Myocyte (in vitro differentiated cells): ENCODE data around the gene GTF2E1. TPM values are rescaled to one million over a fixed set of nuclear protein-coding genes. Genes with fewer than 3 reads are reported as not detected.
"Not testable (repeated sequence)": the region's sequence is repeated elsewhere in the genome, so short reads cannot be mapped to it uniquely, and the experiment has no call there.

Experiments used
- DNase-seq: peaks from one replicate; pipeline ENCODE4 v3.0.0-alpha.2; 2012; ENCODE audit warnings: low read depth
- polyA plus RNA-seq: library from polyadenylated mRNA; unstranded; fragments of >200 nt; gene quantifications from one replicate; pipeline ENCODE4 v1.2.1, GENCODE V29; 2012; ENCODE audit warnings: missing spikeins
- total RNA-seq: library from RNA; depleted of rRNA; stranded (reverse); fragments of >200 nt; gene quantifications from 2 replicates; pipeline ENCODE4 v1.2.3, GENCODE V29; 2014

Gene GTF2E1
- 21.5 and 21.9 TPM in 2 replicates for total RNA-seq
- 8.9 TPM for polyA plus RNA-seq

GRCh38 chr3:120742198-120742848, at the start of gene GTF2E1, which contains the start of gene RABL3:
Gene GTF2E1 (plus strand): TSS chr3:120742744. CDS start chr3:120750553, 7,809 bp downstream.
Gene RABL3 (minus strand): TSS chr3:120742516. CDS start chr3:120742507, 9 bp downstream.
- DNase-seq = peak; percentile 100

DNA sequence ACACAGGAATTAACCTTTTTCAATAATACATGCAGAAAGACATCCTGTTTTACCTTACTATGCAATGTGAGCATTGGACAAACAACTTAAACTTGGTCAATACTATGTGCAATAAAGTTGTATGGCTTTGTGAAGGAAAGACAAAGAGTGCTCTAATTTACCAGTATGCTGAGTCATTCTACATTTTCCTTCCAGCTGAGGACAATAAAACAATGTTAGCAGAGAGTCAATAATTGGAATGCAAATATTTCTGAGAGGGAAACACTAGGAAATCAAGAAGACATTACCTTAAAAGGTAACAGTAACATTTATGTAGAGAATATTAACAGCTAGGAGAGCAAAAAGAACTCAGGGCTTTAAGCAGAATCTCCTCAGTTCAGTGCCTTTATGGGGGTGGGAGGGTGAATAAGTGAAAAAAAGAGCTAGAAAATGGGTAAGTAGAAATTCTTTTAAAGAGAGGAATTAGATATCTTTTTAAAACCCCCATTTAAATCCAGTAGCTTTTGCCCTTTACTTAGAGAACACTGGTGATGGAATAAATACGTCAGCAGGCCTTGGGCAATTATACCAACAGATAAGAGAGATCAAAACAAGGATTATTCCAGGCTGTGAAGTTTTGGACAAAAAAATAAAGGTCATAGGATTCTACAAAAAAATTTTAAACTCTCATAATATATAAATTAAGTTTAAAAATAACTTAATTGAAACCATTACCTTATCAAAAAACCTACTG, 48.9 kb upstream of the GTF2E1 start:
- peak; percentile 26 for DNase-seq

DNA sequence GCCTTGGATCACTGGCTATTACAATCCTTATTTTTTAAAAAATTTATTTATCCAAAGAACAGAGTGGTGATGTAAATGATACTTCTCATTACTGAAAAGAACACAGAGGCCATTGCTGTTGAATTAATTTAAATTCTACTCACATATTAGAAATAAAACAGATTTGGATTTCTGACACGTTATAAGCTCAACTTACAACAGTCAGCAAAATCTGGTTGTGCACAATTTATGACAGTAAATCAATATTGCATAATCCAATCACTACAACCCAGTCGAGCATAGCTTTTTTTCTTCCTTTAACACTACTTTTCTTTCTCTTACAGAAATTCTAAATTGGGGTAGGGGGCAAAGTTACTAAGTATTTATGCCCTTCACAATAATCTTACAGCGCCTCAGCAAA, 43.2 kb upstream of the GTF2E1 start:
- DNase-seq = no peak

DNA sequence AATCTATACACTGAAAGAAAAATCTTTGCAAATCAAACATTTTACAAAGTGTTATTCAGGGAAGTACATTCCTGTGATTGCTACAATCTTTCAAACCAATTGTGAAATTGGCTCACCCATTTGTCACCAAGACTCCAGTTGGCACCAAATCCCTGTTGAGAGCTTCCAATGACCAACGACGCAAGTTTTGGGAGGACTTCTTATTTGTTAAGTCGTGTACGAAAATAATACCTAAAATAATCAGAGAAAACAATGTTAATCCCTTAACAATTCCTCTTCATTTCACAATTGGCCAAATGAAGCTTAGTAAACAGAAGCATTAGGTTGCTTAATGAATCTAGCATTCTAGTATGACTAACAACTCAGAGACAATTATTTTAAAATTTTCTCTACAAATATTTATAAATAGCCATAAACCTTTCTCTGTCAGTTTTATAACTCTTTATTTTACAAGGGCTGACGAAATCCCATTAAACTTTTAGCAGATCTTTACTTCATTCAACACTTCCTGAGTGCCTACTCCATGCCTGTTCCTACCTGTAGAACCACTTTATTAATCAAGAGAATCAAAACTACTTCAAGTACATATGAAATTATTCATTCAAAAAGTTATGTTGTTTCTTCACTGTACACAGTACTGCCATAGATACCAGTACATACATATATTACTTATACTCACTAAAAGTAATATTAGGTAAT, 36.5 kb upstream of the GTF2E1 start:
- no peak for DNase-seq

DNA sequence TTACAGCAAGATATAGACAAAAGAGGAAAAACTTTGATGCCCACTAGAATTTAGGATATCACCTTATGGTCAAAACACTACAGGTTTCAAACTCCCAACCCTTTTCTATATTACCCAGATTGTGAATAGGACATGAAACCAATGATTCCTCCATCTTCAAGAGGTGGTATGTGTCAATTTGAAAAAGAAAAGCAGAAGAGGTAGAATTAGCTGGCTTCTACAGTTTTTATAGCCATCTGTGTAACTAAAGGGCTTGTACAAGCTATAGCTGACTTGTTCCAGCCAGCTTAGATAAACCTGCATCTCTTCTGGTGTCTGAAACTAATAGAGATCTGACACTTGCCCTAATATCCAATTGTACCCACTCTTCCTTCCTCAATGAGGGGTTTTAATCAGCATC, 35.6 kb upstream of the GTF2E1 start:
- DNase-seq = no peak

- DNase-seq = no peak
Measured at GRCh38 chr3:120708408-120708807, 34.1 kb upstream of the GTF2E1 start.

DNA sequence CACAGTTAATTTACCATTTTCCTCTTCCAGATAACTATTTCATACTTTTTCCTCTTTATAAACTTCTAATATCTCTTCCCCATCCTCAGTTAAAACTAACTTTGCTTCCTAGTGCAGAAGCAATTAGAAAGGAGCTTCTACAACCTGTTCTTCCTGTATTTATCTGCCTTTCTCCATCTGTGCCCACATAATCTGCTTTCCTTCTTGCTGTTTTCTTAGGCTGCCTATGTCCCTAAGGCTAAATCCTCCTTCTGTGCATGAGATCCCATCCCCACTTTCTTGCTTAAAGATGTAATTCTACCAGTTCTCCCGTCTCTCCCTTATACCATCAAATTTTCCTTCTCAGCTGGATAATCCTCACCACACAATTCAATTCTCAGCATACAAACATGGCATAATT, 32.2 kb upstream of the GTF2E1 start:
- DNase-seq = no peak

GRCh38 chr3:120713262-120713661, 29.3 kb upstream of the GTF2E1 start:
- no peak for DNase-seq

- DNase-seq = not testable (repeated sequence)
Measured at GRCh38 chr3:120719167-120719834, 23.2 kb upstream of the GTF2E1 start.

DNA sequence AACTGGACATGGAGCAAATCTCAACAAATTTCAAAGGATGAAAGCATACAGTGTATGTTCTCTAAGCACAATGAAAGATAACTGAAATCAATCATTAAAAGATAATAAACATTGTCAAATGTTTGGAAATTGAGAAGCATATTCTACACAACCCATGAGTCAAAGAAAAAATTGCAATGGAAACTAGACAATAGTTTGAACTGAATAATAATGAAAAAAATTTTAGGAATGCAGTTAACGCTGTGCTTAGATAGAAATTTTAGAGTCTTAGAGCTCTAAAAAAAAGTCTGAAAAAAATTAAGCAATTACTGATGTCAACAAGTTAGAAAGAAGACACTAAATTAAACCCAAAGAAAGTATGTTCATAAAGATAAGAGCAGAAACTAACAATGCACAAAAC, 15.8 kb upstream of the GTF2E1 start:
- no peak for DNase-seq

- DNase-seq = no peak
Measured at GRCh38 chr3:120730576-120731542, 11.7 kb upstream of the GTF2E1 start.

DNA sequence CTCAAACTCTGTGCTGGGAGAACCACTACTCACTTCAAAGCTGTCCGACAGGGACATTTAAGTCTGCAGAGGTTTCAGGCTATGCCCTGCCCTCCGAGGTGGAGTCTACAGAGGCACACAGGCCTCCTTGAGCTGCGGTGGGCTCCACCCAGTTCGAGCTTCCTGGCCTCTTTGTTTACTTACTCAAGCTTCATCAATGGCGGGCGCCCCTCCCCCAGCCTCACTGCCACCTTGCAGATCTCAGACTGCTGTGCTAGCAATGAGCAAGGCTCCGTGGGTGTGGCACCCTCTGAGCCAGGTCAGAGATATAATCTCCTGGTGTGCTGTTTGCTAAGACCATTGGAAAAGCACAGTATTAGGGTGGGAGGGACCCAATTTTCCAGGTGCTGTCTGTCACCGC, 4.5 kb upstream of the GTF2E1 start:
- DNase-seq = not testable (repeated sequence)

GRCh38 chr3:120741320-120741719, 1.2 kb upstream of the GTF2E1 start:
- DNase-seq = no peak

GRCh38 chr3:120741837-120742197, 727 bp upstream of the GTF2E1 start:
- no peak for DNase-seq

- DNase-seq = no peak
Measured at GRCh38 chr3:120742849-120743365, 363 bp downstream of the GTF2E1 start.

DNA sequence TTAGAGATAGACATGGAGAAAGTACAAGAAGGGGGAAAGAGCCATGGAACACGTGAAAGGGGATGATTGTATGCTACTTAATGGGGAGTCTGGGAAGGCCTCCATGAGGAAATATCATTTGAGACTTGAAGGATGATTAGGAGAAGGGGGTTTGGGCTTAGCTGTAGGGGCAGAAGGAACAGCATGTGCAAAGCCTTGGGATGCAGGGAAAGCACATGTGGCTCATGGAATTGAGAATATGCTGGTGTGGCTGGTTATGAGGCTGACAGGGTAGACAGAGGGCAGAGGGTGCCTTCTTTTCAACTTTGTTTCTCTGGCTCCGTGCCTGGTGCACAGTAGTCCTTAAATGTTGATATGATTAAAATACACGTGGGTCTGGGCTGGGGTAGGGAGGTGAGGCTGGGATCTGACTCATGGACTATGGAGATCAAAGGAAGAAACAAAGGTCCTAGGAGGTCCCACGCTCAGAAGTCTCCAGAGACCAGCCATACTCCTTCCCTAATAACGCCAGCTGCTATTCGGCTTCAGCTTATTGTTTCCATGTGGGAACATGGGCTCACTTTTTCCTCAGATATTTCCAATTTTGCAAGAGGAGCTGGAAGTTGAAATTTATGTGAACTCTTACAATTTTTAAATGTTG, 1.1 kb downstream of the GTF2E1 start:
- no peak for DNase-seq

DNA sequence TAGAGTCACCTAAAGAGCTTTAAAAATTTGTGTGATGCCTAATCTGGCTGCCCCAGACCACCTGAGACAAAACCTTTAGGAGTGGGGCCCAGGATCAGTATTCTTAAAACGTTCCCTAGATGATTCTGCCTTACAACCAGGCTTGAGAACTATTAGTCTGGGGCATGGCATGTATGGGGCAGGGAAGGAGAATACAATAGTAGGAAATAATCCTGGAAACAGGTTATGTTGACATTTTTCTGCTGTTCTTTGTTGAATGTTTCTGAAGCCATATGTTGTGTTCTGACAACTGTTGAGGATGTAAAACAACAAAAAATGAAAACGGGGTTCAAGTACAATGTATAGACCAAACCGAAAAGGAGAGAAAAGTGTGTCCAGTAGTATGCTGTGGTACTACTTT, 2.9 kb downstream of the GTF2E1 start:
- DNase-seq = no peak

DNA sequence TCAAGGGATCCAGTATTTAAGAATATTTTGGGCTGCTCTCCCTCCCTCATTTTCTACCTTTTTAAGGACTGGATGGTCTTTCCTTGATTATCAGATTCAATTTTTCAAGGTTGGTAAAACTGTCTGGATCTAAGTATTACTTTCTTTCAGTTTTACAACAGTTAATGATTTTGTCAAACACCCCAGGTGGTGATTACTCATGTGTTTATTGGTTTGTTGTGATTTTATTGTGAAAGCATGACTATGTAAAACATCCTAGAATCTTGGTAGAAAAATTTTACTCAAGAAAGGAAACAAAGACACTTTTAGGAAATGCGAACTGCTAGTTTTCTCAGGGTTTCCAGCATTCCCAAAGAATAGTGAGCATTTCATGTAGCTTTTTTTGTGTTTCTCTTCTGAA, 7.3 kb downstream of the GTF2E1 start:
- DNase-seq = no peak

- DNase-seq = no peak
Measured at GRCh38 chr3:120752230-120752629, 9.7 kb downstream of the GTF2E1 start.

GRCh38 chr3:120752865-120753264, 10.3 kb downstream of the GTF2E1 start:
- DNase-seq = no peak
